DMS153 (cell line): ENCODE data around the gene FXYD4.
A peak's percentile ranks its signal among the peaks of the same experiment; 100 is the strongest.
"Not testable (repeated sequence)": the region's sequence is repeated elsewhere in the genome, so short reads cannot be mapped to it uniquely, and the experiment has no call there.

Source experiments
- DNase-seq: peaks from one replicate; lab custom pipeline; 2025; lab: John Stamatoyannopoulos, UW

Gene FXYD4

DNA sequence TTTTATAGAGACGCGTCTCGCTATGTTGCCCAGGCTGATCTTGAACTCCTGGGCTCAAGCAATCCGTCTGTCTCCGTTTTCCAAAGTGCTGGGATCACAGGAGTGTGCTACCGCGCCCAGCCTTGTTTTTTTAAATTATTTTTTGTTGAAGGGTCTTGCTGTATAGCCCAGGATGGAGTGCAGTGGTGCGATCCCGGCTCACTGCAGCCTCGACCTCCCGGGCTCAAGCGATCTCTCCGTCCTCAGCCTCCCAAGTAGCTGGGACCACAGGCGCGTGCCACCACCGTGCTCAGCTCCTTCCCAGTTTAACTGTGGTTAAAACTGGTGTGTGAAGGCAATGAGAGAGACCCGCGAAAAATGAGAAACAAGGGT lies 48.5 kb downstream of the FXYD4 start:
- DNase-seq = no peak

DNA sequence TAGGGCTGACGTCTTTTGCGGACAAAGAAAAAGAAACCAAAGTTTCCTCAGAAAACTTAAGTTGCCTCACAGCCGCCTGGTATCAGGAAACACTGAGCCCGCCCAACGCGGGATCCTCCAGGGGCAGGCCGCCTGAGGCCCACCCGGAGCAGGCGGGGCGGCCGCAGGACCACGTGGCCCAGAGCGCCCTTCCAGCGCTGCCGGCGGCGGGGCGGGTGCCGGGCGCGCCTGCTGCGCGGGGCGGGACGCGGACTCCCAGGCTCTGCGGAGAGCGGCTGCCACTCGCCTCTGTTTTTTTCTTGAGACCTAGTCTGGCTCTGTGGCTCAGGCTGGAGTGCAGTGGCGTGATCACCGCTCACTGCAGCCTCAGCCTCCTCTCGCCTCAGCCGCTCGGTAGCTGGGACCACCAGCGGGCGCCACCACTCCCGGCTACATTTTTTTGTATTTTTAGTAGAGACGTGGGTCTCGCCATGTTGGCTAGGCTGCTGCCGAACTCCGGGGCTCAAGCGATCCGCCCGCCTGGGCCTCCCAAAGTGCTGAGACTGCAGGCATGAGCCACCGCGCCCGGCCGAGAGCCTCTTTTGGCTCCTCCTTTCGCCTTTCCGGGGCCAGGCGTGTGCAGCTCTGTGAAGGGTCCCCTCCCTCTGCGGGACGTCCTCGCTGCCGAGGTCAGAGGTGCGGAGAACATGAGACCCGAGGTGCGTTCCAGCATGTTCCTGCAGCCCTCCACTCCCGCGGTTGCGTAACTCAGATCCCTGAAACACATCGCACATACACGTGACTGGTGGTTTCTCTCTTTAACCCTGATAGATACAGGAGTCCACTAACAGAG lies 49.1 kb downstream of the FXYD4 start:
- peak; percentile 40 for DNase-seq

DNA sequence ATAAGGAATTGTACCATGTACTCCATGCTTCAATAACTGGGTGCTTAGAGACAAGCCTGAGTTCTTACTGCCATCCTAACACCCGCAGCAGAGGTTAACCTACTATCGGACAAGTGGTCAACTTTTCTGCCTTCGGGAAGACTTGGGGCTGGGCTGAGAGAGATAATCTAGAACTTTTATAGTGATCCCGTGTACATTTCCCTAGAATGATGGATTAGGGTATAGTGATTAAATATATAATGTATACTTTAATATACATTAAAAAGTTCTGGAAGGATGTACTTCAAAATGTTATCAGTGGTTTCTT lies 49.7 kb downstream of the FXYD4 start:
- no peak for DNase-seq

DNA sequence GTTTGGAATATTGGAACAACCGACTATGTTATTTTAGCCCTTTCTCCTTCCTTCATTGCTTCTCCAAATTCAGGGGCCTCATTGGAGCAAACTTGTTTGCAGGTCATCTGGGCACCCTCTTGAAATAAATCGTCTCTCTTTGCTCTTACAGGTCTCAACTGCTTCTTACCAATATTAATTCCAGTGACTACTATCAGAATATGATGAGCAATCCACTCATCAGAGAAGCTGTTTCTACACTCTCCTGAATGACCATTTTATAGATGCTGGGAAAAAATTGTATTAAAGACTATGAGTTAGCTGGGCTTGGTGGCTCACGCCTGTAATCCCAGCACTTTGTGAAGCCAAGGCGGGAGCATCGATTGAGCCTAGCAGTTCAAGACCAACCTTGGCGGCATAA lies 50.1 kb downstream of the FXYD4 start:
- DNase-seq = no peak

DNA sequence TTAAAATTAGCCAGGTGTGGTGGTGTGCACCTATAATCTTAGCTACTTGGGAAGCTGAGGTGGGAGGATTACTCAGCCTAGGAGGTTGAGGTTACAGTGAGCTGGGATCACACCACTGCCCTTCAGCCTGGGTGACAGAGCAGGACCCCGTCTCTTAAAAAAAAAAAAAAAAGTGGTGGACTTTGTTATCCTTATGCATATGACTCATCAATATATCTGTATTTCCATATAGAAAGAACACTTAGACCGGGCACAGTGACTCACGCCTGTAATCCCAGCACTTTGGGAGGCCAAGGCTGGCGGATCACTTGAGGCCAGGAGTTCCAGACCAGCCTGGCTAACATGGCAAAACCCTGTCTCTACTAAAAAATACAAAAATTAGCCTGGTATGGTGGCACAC lies 50.5 kb downstream of the FXYD4 start:
- not testable (repeated sequence) for DNase-seq

DNA sequence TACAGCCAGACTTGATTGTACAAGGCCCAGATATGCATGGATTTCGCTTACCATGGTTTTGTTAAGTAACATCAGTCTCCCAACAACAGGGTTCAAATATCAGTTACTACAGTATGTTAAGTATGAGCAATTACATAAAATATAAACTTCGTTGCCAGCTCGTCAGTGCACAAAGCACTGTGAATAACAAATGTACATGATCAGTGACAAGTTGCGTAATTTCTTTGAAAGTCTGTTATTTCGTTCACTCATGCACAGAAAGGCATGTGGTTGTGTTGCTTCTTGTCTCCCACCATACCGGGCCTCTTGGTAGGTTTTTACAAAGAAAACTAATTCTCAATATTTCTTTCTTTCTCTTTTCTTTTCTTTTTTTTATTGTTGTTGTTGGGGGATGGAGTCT lies 53.0 kb downstream of the FXYD4 start:
- no peak for DNase-seq
